IMR-90 (cell line): ENCODE measurements around the gene SRD5A1. TPM values are rescaled to one million over a fixed set of nuclear protein-coding genes. Genes with fewer than 3 reads are reported as not detected.

Experiments used
- ATAC-seq: fragments of 200-7000 bp; cut with Tn5 transposase; 2 replicates; pipeline ENCODE4 v1.9.1; 2020; ENCODE audit warnings: low read depth, mild to moderate bottlenecking, moderate library complexity
- BruUV-seq: library from RNA; stranded (reverse); fragments of 400-500 nt; replicated peaks from 2 replicates; lab custom pipeline; 2021; lab: Mats Ljungman, UMichigan
- CTCF ChIA-PET: fragments of 300-600 bp; formaldehyde crosslinking; extraction: SDS; loops from one replicate; lab custom pipeline; 2021; ENCODE audit warnings: antibody characterized with exemption; lab: Yijun Ruan, JAX
- POLR2A ChIA-PET: fragments of 300-600 bp; sonication (Branson Sonifier 250); formaldehyde crosslinking; loops from one replicate; lab custom pipeline; 2022; ENCODE audit warnings: antibody characterized with exemption; ENCODE audit not compliant: unreplicated experiment; lab: Charles Lee
- DNase-seq: peaks from one replicate; pipeline ENCODE4 v3.0.0; 2013
- H2AFZ ChIP-seq: replicated peaks from 2 replicates; pipeline ENCODE3; 2013; ENCODE audit warnings: low read length, mild to moderate bottlenecking; ENCODE audit not compliant: poor library complexity
- H2AK5ac ChIP-seq: 2 replicates; pipeline ENCODE4 v1.6.1; 2013; ENCODE audit warnings: low read depth, low read length, inconsistent platforms
- H2AK9ac ChIP-seq: replicated peaks from 2 replicates; pipeline ENCODE3; 2013; ENCODE audit warnings: mild to moderate bottlenecking, low read depth, low read length, moderate library complexity; ENCODE audit not compliant: poor library complexity
- H2BK120ac ChIP-seq: 2 replicates; pipeline ENCODE4 v1.6.1; 2013; ENCODE audit warnings: low read depth, low read length, inconsistent platforms
- H2BK15ac ChIP-seq: 3 replicates; pipeline ENCODE4 v1.6.1; 2013; ENCODE audit warnings: low read depth, low read length, inconsistent platforms
- H2BK20ac ChIP-seq: 2 replicates; pipeline ENCODE4 v1.6.1; 2013; ENCODE audit warnings: low read depth, mild to moderate bottlenecking, inconsistent platforms, low read length, moderate library complexity
- H2BK5ac ChIP-seq: 2 replicates; pipeline ENCODE4 v1.6.1; 2013; ENCODE audit warnings: mild to moderate bottlenecking, low read depth, low read length, inconsistent platforms; ENCODE audit not compliant: poor library complexity, severe bottlenecking
- H3K14ac ChIP-seq: replicated peaks from 2 replicates; pipeline ENCODE4 v1.6.1; 2013; ENCODE audit warnings: low read depth, low read length, inconsistent platforms
- H3K18ac ChIP-seq: 2 replicates; pipeline ENCODE4 v1.6.1; 2013; ENCODE audit warnings: low read depth, low read length, control low read depth
- H3K23ac ChIP-seq: 2 replicates; pipeline ENCODE4 v1.6.1; 2013; ENCODE audit warnings: low read depth, low read length, inconsistent platforms
- H3K27ac ChIP-seq: 2 replicates; pipeline ENCODE4 v1.5.1; 2013; ENCODE audit warnings: mild to moderate bottlenecking, control low read depth, low read length; ENCODE audit not compliant: insufficient read depth
- H3K27me3 ChIP-seq: 2 replicates; pipeline ENCODE4 v1.6.1; 2013; ENCODE audit warnings: low read length; ENCODE audit not compliant: control insufficient read depth, insufficient read depth
- H3K36me3 ChIP-seq: 2 replicates; pipeline ENCODE4 v1.6.1; 2013; ENCODE audit warnings: low read length, mixed read lengths; ENCODE audit not compliant: control insufficient read depth, insufficient read depth
- H3K4ac ChIP-seq: 2 replicates; pipeline ENCODE4 v1.6.1; 2013; ENCODE audit warnings: low read depth, low read length, inconsistent platforms
- H3K4me1 ChIP-seq: 2 replicates; pipeline ENCODE4 v1.6.1; 2013; ENCODE audit warnings: low read length, mixed read lengths; ENCODE audit not compliant: control insufficient read depth, insufficient read depth
- H3K4me2 ChIP-seq: 2 replicates; pipeline ENCODE4 v1.6.1; 2013; ENCODE audit warnings: low read depth, mild to moderate bottlenecking, control low read depth, low read length, moderate library complexity
- H3K4me3 ChIP-seq: 2 replicates; pipeline ENCODE4 v1.5.1; 2013; ENCODE audit warnings: low read depth, mild to moderate bottlenecking, control low read depth, low read length, moderate library complexity; ENCODE audit not compliant: insufficient read depth
- H3K56ac ChIP-seq: 2 replicates; pipeline ENCODE4 v1.6.1; 2013; ENCODE audit warnings: low read length, inconsistent platforms; ENCODE audit not compliant: insufficient read depth; ENCODE audit errors: extremely low read depth
- H3K79me1 ChIP-seq, 2 experiments: 2 replicates each; pipeline ENCODE4 v1.6.1; 2013; ENCODE audit warnings: low read length in 2 of 2, inconsistent platforms in 1 of 2, low read depth in 1 of 2
- H3K9ac ChIP-seq: 2 replicates; pipeline ENCODE4 v1.6.1; 2013; ENCODE audit warnings: low read depth, low read length, control low read depth
- H3K9me1 ChIP-seq: 2 replicates; pipeline ENCODE4 v1.6.1; 2013; ENCODE audit warnings: low read length, inconsistent platforms; ENCODE audit not compliant: insufficient read depth
- H3K9me3 ChIP-seq: 2 replicates; pipeline ENCODE4 v1.6.1; 2013; ENCODE audit warnings: low read length; ENCODE audit not compliant: control insufficient read depth, insufficient read depth
- H4K20me1 ChIP-seq: 2 replicates; pipeline ENCODE4 v1.6.1; 2013; ENCODE audit warnings: low read length, inconsistent platforms; ENCODE audit not compliant: insufficient read depth
- H4K5ac ChIP-seq: 2 replicates; pipeline ENCODE4 v1.6.1; 2013; ENCODE audit warnings: mild to moderate bottlenecking, low read depth, low read length, control low read depth
- H4K8ac ChIP-seq, 2 experiments: 2 replicates each; pipeline ENCODE4 v1.6.1; 2013; ENCODE audit warnings: low read depth in 2 of 2, low read length in 2 of 2, control low read depth in 1 of 2, inconsistent platforms in 1 of 2
- H4K91ac ChIP-seq: 2 replicates; pipeline ENCODE4 v1.6.1; 2013; ENCODE audit warnings: low read depth, low read length, inconsistent platforms; ENCODE audit not compliant: insufficient read depth
- BHLHE40 ChIP-seq: fragments of 150-350 bp; IDR thresholded peaks from 2 replicates; pipeline ENCODE4 v1.6.1; 2016; ENCODE audit warnings: mild to moderate bottlenecking, low read depth, low read length
- CEBPB ChIP-seq: IDR thresholded peaks from 2 replicates; pipeline ENCODE4 v1.6.1; 2012; ENCODE audit warnings: low read depth, low read length, improper control_type of control experiment
- CHD1 ChIP-seq: IDR thresholded peaks from 2 replicates; pipeline ENCODE4 v1.6.1; 2012; ENCODE audit warnings: low read depth, low read length, improper control_type of control experiment
- FOS ChIP-seq: fragments of 150-350 bp; IDR thresholded peaks from 2 replicates; pipeline ENCODE4 v1.6.1; 2016; ENCODE audit warnings: low read depth, low read length
- MAFK ChIP-seq: IDR thresholded peaks from 2 replicates; pipeline ENCODE4 v1.6.1; 2012; ENCODE audit warnings: low read depth, low read length, improper control_type of control experiment
- MAZ ChIP-seq: IDR thresholded peaks from 2 replicates; pipeline ENCODE4 v1.6.1; 2012; ENCODE audit warnings: low read depth, mild to moderate bottlenecking, low read length, improper control_type of control experiment, moderate library complexity, borderline replicate concordance
- MXI1 ChIP-seq: IDR thresholded peaks from 2 replicates; pipeline ENCODE4 v1.6.1; 2012; ENCODE audit warnings: low read depth, mild to moderate bottlenecking, low read length, moderate library complexity, borderline replicate concordance
- NFE2L2 ChIP-seq: fragments of 150-350 bp; IDR thresholded peaks from 2 replicates; pipeline ENCODE4 v1.6.1; 2016; ENCODE audit warnings: low read depth, mild to moderate bottlenecking, low read length
- POLR2A ChIP-seq: IDR thresholded peaks from 2 replicates; pipeline ENCODE4 v1.6.1; 2012; ENCODE audit warnings: mild to moderate bottlenecking, low read depth, low read length
- RAD21 ChIP-seq: IDR thresholded peaks from 2 replicates; pipeline ENCODE4 v1.6.1; 2012; ENCODE audit warnings: low read length, improper control_type of control experiment
- RCOR1 ChIP-seq: IDR thresholded peaks from 2 replicates; pipeline ENCODE4 v1.6.1; 2012; ENCODE audit warnings: mild to moderate bottlenecking, low read length, improper control_type of control experiment; ENCODE audit not compliant: insufficient replicate concordance
- RFX5 ChIP-seq: IDR thresholded peaks from 2 replicates; pipeline ENCODE4 v1.8.0; 2012; ENCODE audit warnings: low read depth, mild to moderate bottlenecking, low read length, moderate library complexity
- SMC3 ChIP-seq: fragments of 150-350 bp; IDR thresholded peaks from 2 replicates; pipeline ENCODE4 v1.6.1; 2016; ENCODE audit warnings: low read depth, mild to moderate bottlenecking, antibody characterized with exemption, low read length, moderate library complexity
- WGBS, 2 experiments: methylation state at CpG; one replicate each; pipeline versions ENCODE4 v1.1.5 to v1.1.7; 2013; ENCODE audit warnings: missing lambda C conversion rate in 2 of 2; ENCODE audit not compliant: insufficient read length in 1 of 2; ENCODE audit errors: extremely low coverage in 2 of 2; 5-methylcytosine and 5-hydroxymethylcytosine counted together
- dilution Hi-C: fragments of 300-500 bp; cut with HindIII; formaldehyde crosslinking; loops from one replicate; pipeline ENCODE4 v1.14.3; 2018; ENCODE audit warnings: low sequenced_read_pairs; ENCODE audit not compliant: unreplicated experiment
- in situ Hi-C: fragments of 300-500 bp; cut with MboI; formaldehyde crosslinking; loops from 3 replicates; pipeline ENCODE4 v1.14.3; 2019; ENCODE audit warnings: low sequenced_read_pairs, inconsistent platforms, mixed read lengths
- intact Hi-C: fragments of 100-400 bp; cut with micrococcal nuclease; formaldehyde crosslinking; loops from 2 replicates; pipeline ENCODE4 v1.10.0; 2022
- polyA plus RNA-seq, 3 experiments: library from polyadenylated mRNA; depleted of rRNA; stranded (reverse); fragments of >200 nt; gene quantifications; 2 replicates each; pipeline ENCODE4 v1.2.3, GENCODE V29; 2012; ENCODE audit warnings: low replicate concordance in 1 of 3
- total RNA-seq: library from RNA; depleted of rRNA; stranded (reverse); fragments of >200 nt; gene quantifications from 2 replicates; pipeline ENCODE4 v1.2.3, GENCODE V29; 2012
- TF ChIP-seq, protein P1 (sequence below): fragments of 150-350 bp; IDR thresholded peaks from 2 replicates; pipeline ENCODE4 v1.6.1; 2017; ENCODE audit warnings: mild to moderate bottlenecking, antibody characterized with exemption, low read length, low read depth
- TF ChIP-seq, protein P2 (sequence below): conservative IDR thresholded peaks from 2 replicates; pipeline ENCODE4 v1.5.1; 2012; ENCODE audit warnings: mild to moderate bottlenecking, low read depth, low read length, improper control_type of control experiment
- TF ChIP-seq, protein P3 (sequence below): fragments of 150-350 bp; IDR thresholded peaks from 2 replicates; pipeline ENCODE4 v1.6.1; 2016; ENCODE audit warnings: low read depth, mild to moderate bottlenecking, low read length, moderate library complexity, borderline replicate concordance

The SRD5A1 gene
- total and polyA plus RNA-seq, 2 of the 4 experiments (the other 2 are of a cell fraction): 6.3 to 18.2 TPM

DNA sequence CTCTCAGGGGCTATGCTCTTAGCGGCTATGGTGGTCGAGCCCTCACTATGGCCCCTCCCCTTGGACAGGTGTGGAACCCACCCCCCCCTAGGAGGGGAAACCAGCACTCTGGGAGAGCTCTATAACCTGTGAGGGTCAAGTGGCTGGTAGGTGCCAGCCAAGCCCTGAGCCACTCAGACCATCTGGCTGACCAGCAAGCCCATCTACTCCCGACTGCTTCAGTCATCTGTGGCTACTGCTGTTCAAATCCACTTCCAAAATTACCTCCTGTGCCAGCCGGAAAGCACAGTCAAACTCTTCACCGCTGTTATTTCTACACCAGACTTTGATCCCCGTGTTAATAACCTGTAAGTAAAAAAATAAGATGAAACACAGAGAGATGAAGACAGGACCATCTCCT lies 28.9 kb upstream of the SRD5A1 start:
- CTCF ChIA-PET: no interaction called here

More for the DNA sequence above, 28.9 kb upstream of the SRD5A1 start:
- Histone ChIP-seq H4K8ac (no peak overlapping the region), H3K4ac (no peak overlapping the region), H3K79me1 (peaks cover 7 to 10% of the 10 kb centered on the region in 2 experiments; a peak in 3 of 4 replicates), H2BK15ac (no peak overlapping the region), H3K14ac (no peak overlapping the region), H3K36me3 (peaks cover 65% of the 10 kb centered on the region), H4K5ac (no peak overlapping the region), H3K18ac (no peak overlapping the region), H3K4me1 (no peaks in the 10 kb centered on the region), H2AFZ (no peak overlapping the region), H3K23ac (no peak overlapping the region), H3K9me1 (no peaks in the 10 kb centered on the region), H3K9ac (no peak overlapping the region), H2BK5ac (no peak overlapping the region), H2AK5ac (no peak overlapping the region), H3K9me3 (no peaks in the 10 kb centered on the region), H3K4me2 (no peak overlapping the region), H3K27me3 (no peaks in the 10 kb centered on the region), H2BK20ac (no peak overlapping the region), H4K91ac (no peak overlapping the region), H4K20me1 (peaks cover 3% of the 10 kb centered on the region; the same call in 1 of the 2 replicates), H3K4me3 (no peak overlapping the region), H2AK9ac (no peak overlapping the region), H2BK120ac (no peak overlapping the region), H3K56ac (no peak overlapping the region), H3K27ac (no peak overlapping the region)
- no TSS peak for BruUV-seq
- ATAC-seq (no peak), DNase-seq (no peak)
- TF ChIP-seq RAD21 (no peak), BHLHE40 (no peak), POLR2A (no peak), RCOR1 (no peak), CEBPB (no peak), MXI1 (no peak), MAZ (no peak), MAFK (no peak), FOS (no peak), NFE2L2 (no peak), CHD1 (no peak), RFX5 (no peak), SMC3 (no peak)
- TF ChIP-seq, protein P1, sequence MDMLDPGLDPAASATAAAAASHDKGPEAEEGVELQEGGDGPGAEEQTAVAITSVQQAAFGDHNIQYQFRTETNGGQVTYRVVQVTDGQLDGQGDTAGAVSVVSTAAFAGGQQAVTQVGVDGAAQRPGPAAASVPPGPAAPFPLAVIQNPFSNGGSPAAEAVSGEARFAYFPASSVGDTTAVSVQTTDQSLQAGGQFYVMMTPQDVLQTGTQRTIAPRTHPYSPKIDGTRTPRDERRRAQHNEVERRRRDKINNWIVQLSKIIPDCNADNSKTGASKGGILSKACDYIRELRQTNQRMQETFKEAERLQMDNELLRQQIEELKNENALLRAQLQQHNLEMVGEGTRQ: no peak
- TF ChIP-seq, protein P2, sequence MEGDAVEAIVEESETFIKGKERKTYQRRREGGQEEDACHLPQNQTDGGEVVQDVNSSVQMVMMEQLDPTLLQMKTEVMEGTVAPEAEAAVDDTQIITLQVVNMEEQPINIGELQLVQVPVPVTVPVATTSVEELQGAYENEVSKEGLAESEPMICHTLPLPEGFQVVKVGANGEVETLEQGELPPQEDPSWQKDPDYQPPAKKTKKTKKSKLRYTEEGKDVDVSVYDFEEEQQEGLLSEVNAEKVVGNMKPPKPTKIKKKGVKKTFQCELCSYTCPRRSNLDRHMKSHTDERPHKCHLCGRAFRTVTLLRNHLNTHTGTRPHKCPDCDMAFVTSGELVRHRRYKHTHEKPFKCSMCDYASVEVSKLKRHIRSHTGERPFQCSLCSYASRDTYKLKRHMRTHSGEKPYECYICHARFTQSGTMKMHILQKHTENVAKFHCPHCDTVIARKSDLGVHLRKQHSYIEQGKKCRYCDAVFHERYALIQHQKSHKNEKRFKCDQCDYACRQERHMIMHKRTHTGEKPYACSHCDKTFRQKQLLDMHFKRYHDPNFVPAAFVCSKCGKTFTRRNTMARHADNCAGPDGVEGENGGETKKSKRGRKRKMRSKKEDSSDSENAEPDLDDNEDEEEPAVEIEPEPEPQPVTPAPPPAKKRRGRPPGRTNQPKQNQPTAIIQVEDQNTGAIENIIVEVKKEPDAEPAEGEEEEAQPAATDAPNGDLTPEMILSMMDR: no peak
- TF ChIP-seq, protein P3, sequence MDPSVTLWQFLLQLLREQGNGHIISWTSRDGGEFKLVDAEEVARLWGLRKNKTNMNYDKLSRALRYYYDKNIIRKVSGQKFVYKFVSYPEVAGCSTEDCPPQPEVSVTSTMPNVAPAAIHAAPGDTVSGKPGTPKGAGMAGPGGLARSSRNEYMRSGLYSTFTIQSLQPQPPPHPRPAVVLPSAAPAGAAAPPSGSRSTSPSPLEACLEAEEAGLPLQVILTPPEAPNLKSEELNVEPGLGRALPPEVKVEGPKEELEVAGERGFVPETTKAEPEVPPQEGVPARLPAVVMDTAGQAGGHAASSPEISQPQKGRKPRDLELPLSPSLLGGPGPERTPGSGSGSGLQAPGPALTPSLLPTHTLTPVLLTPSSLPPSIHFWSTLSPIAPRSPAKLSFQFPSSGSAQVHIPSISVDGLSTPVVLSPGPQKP: no peak
- POLR2A ChIA-PET: no interaction called here
- dilution Hi-C loops (no loop called here), in situ Hi-C loops (no loop called here), intact Hi-C loops (loop anchor here (10.0 kb wide), 1 partner anchor 230 kb away; the partner anchor contains the start of gene MED10)
- no CpG with 5 or more reads among the region's 6 CpGs for WGBS, 2 experiments
